NCI-H2196 treated with DMSO at 0.1 percent for 48 hours (cell line): ENCODE results near the gene CRISPLD2.

Experiments
- DNase-seq: peaks from one replicate; lab custom pipeline; 2025; ENCODE audit not compliant: unreplicated experiment; lab: John Stamatoyannopoulos, UW

Gene CRISPLD2

GRCh38 chr16:84800158-84800978, 19.4 kb upstream of the CRISPLD2 start:
- no peak for DNase-seq

GRCh38 chr16:84803146-84803545, 16.6 kb upstream of the CRISPLD2 start:
- no peak for DNase-seq

GRCh38 chr16:84804326-84804725, 15.5 kb upstream of the CRISPLD2 start:
- no peak for DNase-seq

GRCh38 chr16:84806256-84806889, 13.4 kb upstream of the CRISPLD2 start:
- no peak for DNase-seq

GRCh38 chr16:84806890-84807258, 12.9 kb upstream of the CRISPLD2 start:
- no peak for DNase-seq

- no peak for DNase-seq
These were observed 12.0 kb upstream of the CRISPLD2 start for GRCh38 chr16:84807776-84808175.

- no peak for DNase-seq
These were observed 11.0 kb upstream of the CRISPLD2 start for GRCh38 chr16:84808826-84809225.

GRCh38 chr16:84810518-84811273, 9.1 kb upstream of the CRISPLD2 start:
- no peak for DNase-seq

- DNase-seq = no peak
These were observed 8.3 kb upstream of the CRISPLD2 start for GRCh38 chr16:84811529-84811928.

- DNase-seq = no peak
These were observed 6.4 kb upstream of the CRISPLD2 start for GRCh38 chr16:84813141-84813934.

- no peak for DNase-seq
These were observed 4.3 kb upstream of the CRISPLD2 start for GRCh38 chr16:84815462-84815861.

GRCh38 chr16:84816023-84816422, 3.8 kb upstream of the CRISPLD2 start:
- no peak for DNase-seq

GRCh38 chr16:84816485-84816884, 3.3 kb upstream of the CRISPLD2 start:
- DNase-seq = no peak

- DNase-seq = no peak
These were observed 2.6 kb upstream of the CRISPLD2 start for GRCh38 chr16:84817206-84817605.

- no peak for DNase-seq
These were observed 2.2 kb upstream of the CRISPLD2 start for GRCh38 chr16:84817613-84818012.

- DNase-seq = no peak
These were observed 1.7 kb upstream of the CRISPLD2 start for GRCh38 chr16:84818133-84818532.

GRCh38 chr16:84818989-84819643, 669 bp upstream of the CRISPLD2 start:
- no peak for DNase-seq

- no peak for DNase-seq
These were observed 510 bp downstream of the CRISPLD2 start for GRCh38 chr16:84820305-84820684.

- DNase-seq = no peak
These were observed 986 bp downstream of the CRISPLD2 start for GRCh38 chr16:84820771-84821170.

GRCh38 chr16:84821179-84821578, 1.4 kb downstream of the CRISPLD2 start:
- DNase-seq = no peak
